NB4 (cell line): ENCODE data around the gene MOGAT3.

Experiments
- MYC ChIP-seq: IDR thresholded peaks from 2 replicates; pipeline ENCODE4 v1.6.1; 2011; ENCODE audit warnings: low read depth, low read length
- POLR2A ChIP-seq: IDR thresholded peaks from 2 replicates; pipeline ENCODE4 v1.6.1; 2011; ENCODE audit warnings: mild to moderate bottlenecking; ENCODE audit not compliant: insufficient read length; ENCODE audit errors: extremely low read depth
- TF ChIP-seq, protein P1 (sequence below): IDR thresholded peaks from one replicate; pipeline ENCODE4 v1.5.1; 2012; ENCODE audit warnings: low read depth, low read length

DNA sequence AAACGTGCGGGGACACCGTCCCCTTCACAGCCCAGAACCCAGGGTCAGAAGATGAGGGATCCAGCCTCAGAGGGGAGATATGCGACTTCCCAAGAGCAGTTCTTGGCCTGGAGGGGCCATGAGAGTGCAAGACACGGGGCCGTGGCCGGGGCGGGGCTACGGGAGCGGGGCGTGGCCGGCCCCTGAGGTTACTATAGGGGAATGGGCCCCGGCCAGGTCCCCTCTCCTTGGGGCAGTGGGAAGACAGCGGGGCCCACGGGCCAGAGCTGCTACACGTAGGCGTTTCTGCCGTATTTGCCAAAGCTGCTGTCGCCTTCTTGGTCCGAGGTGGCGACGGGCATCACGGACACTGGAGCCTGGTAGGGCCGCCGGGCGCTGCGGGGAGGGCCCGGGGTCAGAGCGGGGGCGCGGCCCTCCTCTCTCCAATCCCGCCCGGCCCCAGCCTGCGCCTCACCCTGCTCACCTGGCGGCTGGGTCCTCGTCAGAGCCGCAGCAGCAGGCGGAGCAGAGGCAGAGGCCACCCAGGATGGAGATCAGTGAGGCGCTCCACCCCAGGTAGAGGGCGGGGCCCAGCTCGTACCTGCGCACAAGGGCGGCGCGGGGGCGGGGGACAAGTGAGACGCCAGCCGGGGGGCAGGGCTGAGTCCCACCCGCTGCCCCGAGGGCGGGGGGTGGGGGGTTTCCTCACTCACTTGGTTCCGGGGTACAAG lies 31.5 kb upstream of the MOGAT3 start:
- TF ChIP-seq, protein P1, sequence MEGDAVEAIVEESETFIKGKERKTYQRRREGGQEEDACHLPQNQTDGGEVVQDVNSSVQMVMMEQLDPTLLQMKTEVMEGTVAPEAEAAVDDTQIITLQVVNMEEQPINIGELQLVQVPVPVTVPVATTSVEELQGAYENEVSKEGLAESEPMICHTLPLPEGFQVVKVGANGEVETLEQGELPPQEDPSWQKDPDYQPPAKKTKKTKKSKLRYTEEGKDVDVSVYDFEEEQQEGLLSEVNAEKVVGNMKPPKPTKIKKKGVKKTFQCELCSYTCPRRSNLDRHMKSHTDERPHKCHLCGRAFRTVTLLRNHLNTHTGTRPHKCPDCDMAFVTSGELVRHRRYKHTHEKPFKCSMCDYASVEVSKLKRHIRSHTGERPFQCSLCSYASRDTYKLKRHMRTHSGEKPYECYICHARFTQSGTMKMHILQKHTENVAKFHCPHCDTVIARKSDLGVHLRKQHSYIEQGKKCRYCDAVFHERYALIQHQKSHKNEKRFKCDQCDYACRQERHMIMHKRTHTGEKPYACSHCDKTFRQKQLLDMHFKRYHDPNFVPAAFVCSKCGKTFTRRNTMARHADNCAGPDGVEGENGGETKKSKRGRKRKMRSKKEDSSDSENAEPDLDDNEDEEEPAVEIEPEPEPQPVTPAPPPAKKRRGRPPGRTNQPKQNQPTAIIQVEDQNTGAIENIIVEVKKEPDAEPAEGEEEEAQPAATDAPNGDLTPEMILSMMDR: no peak
- TF ChIP-seq POLR2A (no peak), MYC (no peak)
